Measurements from ENCODE around the gene ZNF598.

DNA sequence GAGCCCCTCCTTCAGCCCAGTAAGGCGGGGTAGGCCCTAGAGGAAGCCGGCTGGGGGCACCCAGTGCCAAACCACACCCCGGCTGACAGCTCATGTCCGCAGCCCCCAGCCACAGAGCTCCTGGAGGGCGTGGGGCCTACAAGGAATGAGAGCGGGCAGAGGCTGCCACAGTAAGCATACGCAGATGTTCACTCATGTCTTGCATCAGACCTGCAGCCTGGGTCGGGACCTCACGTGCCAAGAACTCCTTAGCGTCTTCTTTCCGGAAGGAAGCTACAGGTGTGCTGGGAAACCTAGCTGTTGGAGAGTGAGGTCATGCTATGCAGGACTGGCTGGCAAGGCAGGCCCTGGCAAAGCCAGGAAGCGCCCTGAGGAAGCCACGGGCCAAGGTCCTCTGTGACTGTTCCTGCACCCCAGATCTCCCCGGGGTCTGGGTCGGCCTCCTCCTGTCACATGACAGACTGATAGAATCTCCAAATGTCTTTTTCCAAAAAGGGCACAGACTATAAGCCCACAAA, 1.6 kb downstream of the ZNF598 start:
- TF ChIP-seq YY1 (tag by site-specific recombination; IDR thresholded peaks at IDR 0.05) (no peak), ZNF571 (tag by site-specific recombination; IDR thresholded peaks at IDR 0.05) (no peak), ZNF366 (tag by site-specific recombination; conservative IDR thresholded peaks at IDR 0.05) (peak; percentile 69), ZNF266 (tag by site-specific recombination; IDR thresholded peaks at IDR 0.05; ENCODE audit: low read depth) (no peak), ZNF10 (tag by site-specific recombination; IDR thresholded peaks at IDR 0.05) (no peak), ZEB2 (tag by site-specific recombination; IDR thresholded peaks at IDR 0.05) (peak; percentile 59; the same call in 1 of the 2 replicates), ZNF610 (tag by site-specific recombination; IDR thresholded peaks at IDR 0.05; ENCODE audit: borderline replicate concordance) (no peak), ZFP69B (tag by site-specific recombination; IDR thresholded peaks at IDR 0.05) (peak; percentile 38; the same call in 1 of the 2 replicates), ZNF792 (tag by site-specific recombination; IDR thresholded peaks at IDR 0.05) (no peak), ZNF677 (tag by site-specific recombination; IDR thresholded peaks at IDR 0.05) (no peak), ZNF544 (tag by site-specific recombination; IDR thresholded peaks at IDR 0.05) (no peak)
- TF ChIP-seq, protein P1, sequence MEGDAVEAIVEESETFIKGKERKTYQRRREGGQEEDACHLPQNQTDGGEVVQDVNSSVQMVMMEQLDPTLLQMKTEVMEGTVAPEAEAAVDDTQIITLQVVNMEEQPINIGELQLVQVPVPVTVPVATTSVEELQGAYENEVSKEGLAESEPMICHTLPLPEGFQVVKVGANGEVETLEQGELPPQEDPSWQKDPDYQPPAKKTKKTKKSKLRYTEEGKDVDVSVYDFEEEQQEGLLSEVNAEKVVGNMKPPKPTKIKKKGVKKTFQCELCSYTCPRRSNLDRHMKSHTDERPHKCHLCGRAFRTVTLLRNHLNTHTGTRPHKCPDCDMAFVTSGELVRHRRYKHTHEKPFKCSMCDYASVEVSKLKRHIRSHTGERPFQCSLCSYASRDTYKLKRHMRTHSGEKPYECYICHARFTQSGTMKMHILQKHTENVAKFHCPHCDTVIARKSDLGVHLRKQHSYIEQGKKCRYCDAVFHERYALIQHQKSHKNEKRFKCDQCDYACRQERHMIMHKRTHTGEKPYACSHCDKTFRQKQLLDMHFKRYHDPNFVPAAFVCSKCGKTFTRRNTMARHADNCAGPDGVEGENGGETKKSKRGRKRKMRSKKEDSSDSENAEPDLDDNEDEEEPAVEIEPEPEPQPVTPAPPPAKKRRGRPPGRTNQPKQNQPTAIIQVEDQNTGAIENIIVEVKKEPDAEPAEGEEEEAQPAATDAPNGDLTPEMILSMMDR (tag by site-specific recombination; IDR thresholded peaks at IDR 0.05), result no peak
- TF ChIP-seq, protein P2, sequence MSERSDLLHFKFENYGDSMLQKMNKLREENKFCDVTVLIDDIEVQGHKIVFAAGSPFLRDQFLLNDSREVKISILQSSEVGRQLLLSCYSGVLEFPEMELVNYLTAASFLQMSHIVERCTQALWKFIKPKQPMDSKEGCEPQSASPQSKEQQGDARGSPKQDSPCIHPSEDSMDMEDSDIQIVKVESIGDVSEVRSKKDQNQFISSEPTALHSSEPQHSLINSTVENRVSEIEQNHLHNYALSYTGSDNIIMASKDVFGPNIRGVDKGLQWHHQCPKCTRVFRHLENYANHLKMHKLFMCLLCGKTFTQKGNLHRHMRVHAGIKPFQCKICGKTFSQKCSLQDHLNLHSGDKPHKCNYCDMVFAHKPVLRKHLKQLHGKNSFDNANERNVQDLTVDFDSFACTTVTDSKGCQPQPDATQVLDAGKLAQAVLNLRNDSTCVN (tag by site-specific recombination; optimal IDR thresholded peaks at IDR 0.05), result no peak
- TF ChIP-seq, protein P3, sequence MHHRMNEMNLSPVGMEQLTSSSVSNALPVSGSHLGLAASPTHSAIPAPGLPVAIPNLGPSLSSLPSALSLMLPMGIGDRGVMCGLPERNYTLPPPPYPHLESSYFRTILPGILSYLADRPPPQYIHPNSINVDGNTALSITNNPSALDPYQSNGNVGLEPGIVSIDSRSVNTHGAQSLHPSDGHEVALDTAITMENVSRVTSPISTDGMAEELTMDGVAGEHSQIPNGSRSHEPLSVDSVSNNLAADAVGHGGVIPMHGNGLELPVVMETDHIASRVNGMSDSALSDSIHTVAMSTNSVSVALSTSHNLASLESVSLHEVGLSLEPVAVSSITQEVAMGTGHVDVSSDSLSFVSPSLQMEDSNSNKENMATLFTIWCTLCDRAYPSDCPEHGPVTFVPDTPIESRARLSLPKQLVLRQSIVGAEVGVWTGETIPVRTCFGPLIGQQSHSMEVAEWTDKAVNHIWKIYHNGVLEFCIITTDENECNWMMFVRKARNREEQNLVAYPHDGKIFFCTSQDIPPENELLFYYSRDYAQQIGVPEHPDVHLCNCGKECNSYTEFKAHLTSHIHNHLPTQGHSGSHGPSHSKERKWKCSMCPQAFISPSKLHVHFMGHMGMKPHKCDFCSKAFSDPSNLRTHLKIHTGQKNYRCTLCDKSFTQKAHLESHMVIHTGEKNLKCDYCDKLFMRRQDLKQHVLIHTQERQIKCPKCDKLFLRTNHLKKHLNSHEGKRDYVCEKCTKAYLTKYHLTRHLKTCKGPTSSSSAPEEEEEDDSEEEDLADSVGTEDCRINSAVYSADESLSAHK (tag by site-specific recombination; IDR thresholded peaks at IDR 0.05), result no peak
